ENCODE data around the gene RGS4.

GRCh38 chr1:163022129-163022528, 47.0 kb upstream of the RGS4 start:
- TF ChIP-seq CTCF (IDR thresholded peaks at IDR 0.05) (no peak), EZH2 (IDR thresholded peaks at IDR 0.05; ENCODE audit: borderline replicate concordance, insufficient read depth, low read depth, low read length, poor library complexity, severe bottlenecking) (no peak)
